ENCODE measurements around the gene CETP. TPM values are rescaled to one million over a fixed set of nuclear protein-coding genes. Genes with fewer than 3 reads are reported as not detected.

Gene CETP
- total RNA-seq, 2 donors from 2014 or later, result not detected

GRCh38 chr16:56941856-56942331, 19.9 kb upstream of the CETP start:
- Histone ChIP-seq H3K27me3 (replicated peaks; ENCODE audit: insufficient read depth) (no peaks in the 10 kb centered on the region), H3K27ac (no peak overlapping the region), H3K4me3 (no peak overlapping the region), H3K36me3 (peaks cover 65% of the 10 kb centered on the region), H3K9me3 (no peaks in the 10 kb centered on the region), H3K4me1 (ENCODE audit: control insufficient read depth in 1 of 2, low read depth in 2 of 2) (peaks cover 0 to 17% of the 10 kb centered on the region in 2 donors)
- no peak for ATAC-seq (ENCODE audit: insufficient number of reproducible peaks, low FRiP score, low read depth)
- no peak for DNase-seq (ENCODE audit: low spot score)
- no peak for TF ChIP-seq CTCF (IDR thresholded peaks at IDR 0.05)

GRCh38 chr16:56943761-56944375, 17.9 kb upstream of the CETP start:
- Histone ChIP-seq H3K4me3 (no peak overlapping the region), H3K27me3 (replicated peaks; ENCODE audit: insufficient read depth) (no peaks in the 10 kb centered on the region), H3K4me1 (ENCODE audit: control insufficient read depth in 1 of 2, low read depth in 2 of 2) (peaks cover 0 to 12% of the 10 kb centered on the region in 2 donors), H3K36me3 (peaks cover 50% of the 10 kb centered on the region), H3K27ac (no peak overlapping the region), H3K9me3 (no peaks in the 10 kb centered on the region)
- DNase-seq (ENCODE audit: low spot score), result no peak
- TF ChIP-seq CTCF (IDR thresholded peaks at IDR 0.05), result no peak
- ATAC-seq (ENCODE audit: insufficient number of reproducible peaks, low FRiP score, low read depth), result no peak

GRCh38 chr16:56944954-56945839, 16.6 kb upstream of the CETP start:
- peaks cover 0 to 12% of the 10 kb centered on the region in 2 donors for H3K4me1 ChIP-seq (ENCODE audit: control insufficient read depth in 1 of 2, low read depth in 2 of 2)
- H3K27me3 ChIP-seq (replicated peaks; ENCODE audit: insufficient read depth), result no peaks in the 10 kb centered on the region
- H3K9me3 ChIP-seq, result no peaks in the 10 kb centered on the region
- H3K4me3 ChIP-seq, result no peak overlapping the region
- H3K36me3 ChIP-seq, result peaks cover 39% of the 10 kb centered on the region
- H3K27ac ChIP-seq, result peak overlapping the region in 1 of 2 donors; percentile 49
- TF ChIP-seq CTCF (IDR thresholded peaks at IDR 0.05), result no peak
- ATAC-seq (ENCODE audit: insufficient number of reproducible peaks, low FRiP score, low read depth) (no peak), DNase-seq (ENCODE audit: low spot score) (no peak)

- Histone ChIP-seq H3K4me1 (ENCODE audit: control insufficient read depth in 1 of 2, low read depth in 2 of 2) (peaks cover 0 to 12% of the 10 kb centered on the region in 2 donors), H3K27ac (peak overlapping the region; percentile 38 to 47), H3K9me3 (no peaks in the 10 kb centered on the region), H3K4me3 (no peak overlapping the region), H3K27me3 (replicated peaks; ENCODE audit: insufficient read depth) (no peaks in the 10 kb centered on the region), H3K36me3 (peaks cover 31% of the 10 kb centered on the region)
- DNase-seq (ENCODE audit: low spot score) (no peak), ATAC-seq (ENCODE audit: insufficient number of reproducible peaks, low FRiP score, low read depth) (peak; percentile 53)
- no peak for TF ChIP-seq CTCF (IDR thresholded peaks at IDR 0.05)
These were observed 15.8 kb upstream of the CETP start for GRCh38 chr16:56945847-56946527.

All from thoracic aorta (tissue), 2 donors.